Stimulated activated effector memory CD8-positive, alpha-beta T cell treated with anti-CD3 and anti-CD28 coated beads, Interleukin-12 subunit alpha, Interleukin-12 subunit beta, amount 100 ng/mL, for 72 hours (primary cell): ENCODE results near the gene TCERG1L.
"Not testable (repeated sequence)": the region's sequence is repeated elsewhere in the genome, so short reads cannot be mapped to it uniquely, and the experiment has no call there.

ENCODE experiments used
- ATAC-seq: fragments of 150-1000 bp; cut with Tn5 transposase; 2 replicates; pipeline ENCODE4 v1.10.0; 2021
- DNase-seq, 2 donors: peaks; one replicate each; pipeline ENCODE4 v3.0.0; 2021 to 2022; ENCODE audit warnings: low spot score in 2 of 2
- H3K27ac Mint-ChIP-seq: one replicate; pipeline ENCODE4 v1.8.0; 2022; ENCODE audit warnings: mild to moderate bottlenecking, mixed read lengths
- H3K36me3 Mint-ChIP-seq: one replicate; pipeline ENCODE4 v1.8.0; 2022; ENCODE audit warnings: mild to moderate bottlenecking, mixed read lengths
- H3K4me1 Mint-ChIP-seq: one replicate; pipeline ENCODE4 v1.8.0; 2022; ENCODE audit warnings: mixed read lengths
- H3K4me3 Mint-ChIP-seq: one replicate; pipeline ENCODE4 v1.8.0; 2022; ENCODE audit warnings: mild to moderate bottlenecking, mixed read lengths
- H3K9me3 Mint-ChIP-seq: one replicate; pipeline ENCODE4 v1.8.0; 2022; ENCODE audit warnings: mixed read lengths

TCERG1L gene

GRCh38 chr10:131160219-131160875 lies 151.2 kb downstream of the TCERG1L start:
- Mint-ChIP-seq H3K27ac (no peak overlapping the region), H3K36me3 (no peaks in the 10 kb centered on the region), H3K4me3 (no peak overlapping the region), H3K4me1 (no peaks in the 10 kb centered on the region), H3K9me3 (peaks cover 2% of the 10 kb centered on the region)
- DNase-seq (no peak), ATAC-seq (peak; percentile 33)

- Mint-ChIP-seq H3K9me3 (peaks cover 2% of the 10 kb centered on the region), H3K4me1 (no peaks in the 10 kb centered on the region), H3K4me3 (no peak overlapping the region), H3K36me3 (no peaks in the 10 kb centered on the region), H3K27ac (no peak overlapping the region)
- no peak for DNase-seq
- ATAC-seq, result peak; percentile 6
Observed at GRCh38 chr10:131159771-131160170, 151.8 kb downstream of the TCERG1L start.

DNA sequence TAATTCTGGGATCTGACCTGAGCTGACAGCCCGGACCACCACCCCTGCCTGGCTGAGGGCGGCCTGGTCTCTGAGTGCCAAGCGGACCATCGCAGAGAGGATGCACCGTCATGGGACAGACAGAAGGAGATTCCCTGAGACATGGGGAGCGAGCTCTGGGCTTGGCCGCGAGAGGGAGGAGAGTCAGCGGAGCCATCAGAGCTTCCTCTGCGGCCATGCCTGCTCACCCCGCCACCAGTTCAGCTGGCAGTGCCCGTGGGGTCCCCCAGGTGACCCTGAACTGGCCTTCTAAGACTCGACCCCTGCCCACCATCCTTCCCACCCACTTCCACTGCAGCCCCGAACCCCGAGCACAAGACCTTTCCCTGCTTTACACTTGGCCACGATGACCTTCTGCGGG lies 152.8 kb downstream of the TCERG1L start:
- DNase-seq (no peak), ATAC-seq (no peak)
- peaks cover 2% of the 10 kb centered on the region for H3K9me3 Mint-ChIP-seq
- no peaks in the 10 kb centered on the region for H3K36me3 Mint-ChIP-seq
- no peak overlapping the region for H3K27ac Mint-ChIP-seq
- no peaks in the 10 kb centered on the region for H3K4me1 Mint-ChIP-seq
- no peak overlapping the region for H3K4me3 Mint-ChIP-seq

- DNase-seq (no peak), ATAC-seq (no peak)
- Mint-ChIP-seq H3K36me3 (no peaks in the 10 kb centered on the region), H3K27ac (no peak overlapping the region), H3K4me1 (no peaks in the 10 kb centered on the region), H3K4me3 (no peak overlapping the region), H3K9me3 (peaks cover 2% of the 10 kb centered on the region)
Observed at GRCh38 chr10:131157899-131158298, 153.6 kb downstream of the TCERG1L start.

- ATAC-seq (no peak), DNase-seq (no peak)
- Mint-ChIP-seq H3K4me1 (no peaks in the 10 kb centered on the region), H3K9me3 (peaks cover 11% of the 10 kb centered on the region), H3K27ac (no peak overlapping the region), H3K4me3 (no peak overlapping the region), H3K36me3 (no peaks in the 10 kb centered on the region)
Observed at GRCh38 chr10:131155876-131156230, 155.7 kb downstream of the TCERG1L start.

- no peak for ATAC-seq
- DNase-seq, result no peak
- Mint-ChIP-seq H3K4me1 (no peaks in the 10 kb centered on the region), H3K4me3 (no peak overlapping the region), H3K9me3 (peaks cover 14% of the 10 kb centered on the region), H3K27ac (no peak overlapping the region), H3K36me3 (no peaks in the 10 kb centered on the region)
Observed at GRCh38 chr10:131155218-131155875, 156.2 kb downstream of the TCERG1L start.

DNA sequence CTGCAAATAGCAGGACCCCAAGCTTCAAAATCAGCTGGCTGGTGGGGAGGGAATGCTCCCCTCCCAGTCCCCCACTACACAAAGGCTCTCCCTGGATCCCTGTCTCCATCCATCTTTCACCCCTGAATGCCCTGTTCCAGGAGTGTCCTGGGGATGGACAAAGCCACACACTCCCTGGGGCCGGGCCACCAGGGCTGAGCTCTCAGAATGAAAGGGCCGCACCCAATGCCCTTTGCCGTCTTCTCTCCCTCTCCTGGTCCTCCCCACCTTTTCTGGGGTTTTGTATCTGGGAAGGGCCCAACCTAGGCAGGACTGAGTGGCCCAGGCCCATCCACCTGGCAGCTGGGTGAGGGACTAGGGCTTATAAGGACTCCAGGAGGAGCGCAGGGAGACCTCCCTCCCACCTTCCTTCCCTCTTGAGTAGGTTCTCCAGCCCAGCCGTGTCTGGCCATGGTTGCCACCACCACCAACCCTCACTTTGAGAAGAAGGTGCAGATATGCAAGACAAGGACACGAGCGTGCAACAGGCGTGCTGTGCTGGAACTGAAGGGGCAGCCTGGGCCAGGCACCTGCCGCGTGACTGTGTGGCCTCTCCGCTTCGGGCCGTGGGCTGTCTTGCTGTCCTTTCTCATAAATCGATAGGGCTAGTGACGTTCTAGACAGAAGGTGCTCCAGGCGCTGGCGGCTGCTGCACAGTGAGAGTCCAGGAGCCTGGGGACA lies 157.1 kb downstream of the TCERG1L start:
- H3K27ac Mint-ChIP-seq, result no peak overlapping the region
- no peaks in the 10 kb centered on the region for H3K36me3 Mint-ChIP-seq
- H3K4me3 Mint-ChIP-seq, result no peak overlapping the region
- ATAC-seq (no peak), DNase-seq (no peak)
- no peaks in the 10 kb centered on the region for H3K4me1 Mint-ChIP-seq
- H3K9me3 Mint-ChIP-seq, result peaks cover 14% of the 10 kb centered on the region

DNA sequence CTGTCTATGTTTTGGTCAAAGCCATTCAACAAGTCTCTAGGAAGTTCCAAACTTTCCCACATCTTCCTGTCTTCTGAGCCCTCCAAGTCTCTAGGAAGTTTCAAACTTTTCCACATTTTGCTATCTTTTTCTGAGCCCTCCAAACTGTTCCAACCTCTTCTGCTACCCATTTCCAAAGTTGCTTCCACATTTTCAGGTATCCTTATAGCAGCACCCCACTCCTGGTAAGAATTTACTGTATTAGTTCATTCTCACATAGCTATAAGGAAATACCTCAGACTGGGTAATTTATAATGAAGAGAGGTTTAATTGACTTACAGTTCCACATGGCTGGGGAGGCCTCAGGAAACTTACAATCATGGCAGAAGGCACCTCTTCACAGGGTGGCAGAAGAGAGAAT lies 159.1 kb downstream of the TCERG1L start:
- DNase-seq, H3K4me1 Mint-ChIP-seq, H3K27ac Mint-ChIP-seq, H3K4me3 Mint-ChIP-seq, H3K36me3 Mint-ChIP-seq, ATAC-seq: not testable (repeated sequence)
- peaks cover 18% of the 10 kb centered on the region for H3K9me3 Mint-ChIP-seq

DNA sequence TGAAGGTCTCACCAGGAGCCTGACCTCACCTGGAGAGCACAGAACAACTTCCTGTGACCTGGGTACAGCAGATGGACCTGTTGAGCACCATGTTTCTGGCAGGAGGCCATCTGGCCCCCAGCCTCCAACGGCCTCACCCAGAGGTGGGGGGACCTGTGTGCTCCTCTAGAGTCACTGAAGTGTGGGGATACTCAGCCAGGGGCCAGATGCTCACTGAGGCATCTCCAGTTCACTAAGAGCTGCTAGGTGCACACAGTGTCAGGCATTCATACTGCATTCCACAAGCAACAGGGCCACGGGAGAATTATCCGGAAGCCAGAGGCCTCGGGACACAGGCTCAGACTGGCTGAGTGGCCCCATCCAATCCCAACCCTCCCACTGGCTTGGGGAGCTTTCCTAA lies 161.4 kb downstream of the TCERG1L start:
- ATAC-seq (no peak), DNase-seq (no peak)
- Mint-ChIP-seq H3K9me3 (peaks cover 18% of the 10 kb centered on the region), H3K4me1 (no peaks in the 10 kb centered on the region), H3K36me3 (no peaks in the 10 kb centered on the region), H3K4me3 (no peak overlapping the region), H3K27ac (no peak overlapping the region)

DNA sequence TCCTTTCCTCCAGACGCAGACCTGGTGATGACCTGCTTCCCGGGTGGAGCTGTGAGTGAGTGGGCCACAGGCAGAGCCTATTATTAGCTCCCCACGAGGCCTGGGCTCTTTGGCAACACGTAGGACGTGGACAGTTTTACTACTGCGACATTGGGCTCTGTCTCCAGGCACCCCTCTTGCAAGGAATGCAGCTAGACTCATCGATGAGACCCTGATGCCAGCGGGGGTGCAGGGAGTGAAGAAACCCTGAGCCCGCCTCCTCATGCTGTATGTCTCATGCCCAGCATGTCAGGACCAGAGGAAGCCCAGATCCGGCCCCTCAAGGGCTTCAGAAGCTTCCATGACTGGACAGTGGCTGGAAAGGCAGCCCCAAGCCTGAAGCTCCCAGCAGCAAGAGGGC lies 161.9 kb downstream of the TCERG1L start:
- H3K9me3 Mint-ChIP-seq, result peaks cover 18% of the 10 kb centered on the region
- ATAC-seq (no peak), DNase-seq (no peak)
- no peak overlapping the region for H3K27ac Mint-ChIP-seq
- no peak overlapping the region for H3K4me3 Mint-ChIP-seq
- H3K4me1 Mint-ChIP-seq, result no peaks in the 10 kb centered on the region
- H3K36me3 Mint-ChIP-seq, result no peaks in the 10 kb centered on the region

GRCh38 chr10:131149111-131149510 lies 162.4 kb downstream of the TCERG1L start:
- no peak overlapping the region for H3K27ac Mint-ChIP-seq
- peaks cover 18% of the 10 kb centered on the region for H3K9me3 Mint-ChIP-seq
- no peak for DNase-seq

GRCh38 chr10:131148270-131148669 lies 163.3 kb downstream of the TCERG1L start:
- H3K4me1 Mint-ChIP-seq, result no peaks in the 10 kb centered on the region
- H3K4me3 Mint-ChIP-seq, result no peak overlapping the region
- ATAC-seq (no peak), DNase-seq (no peak)
- H3K36me3 Mint-ChIP-seq, result no peaks in the 10 kb centered on the region
- H3K27ac Mint-ChIP-seq, result no peak overlapping the region
- peaks cover 18% of the 10 kb centered on the region for H3K9me3 Mint-ChIP-seq

More at GRCh38 chr10:131149111-131149510, 162.4 kb downstream of the TCERG1L start:
- Mint-ChIP-seq H3K36me3 (no peaks in the 10 kb centered on the region), H3K4me1 (no peaks in the 10 kb centered on the region), H3K4me3 (no peak overlapping the region)
- no peak for ATAC-seq

GRCh38 chr10:131147301-131147975 lies 164.1 kb downstream of the TCERG1L start:
- DNase-seq (no peak), ATAC-seq (no peak)
- Mint-ChIP-seq H3K4me1 (no peaks in the 10 kb centered on the region), H3K36me3 (no peaks in the 10 kb centered on the region), H3K9me3 (peaks cover 15% of the 10 kb centered on the region), H3K27ac (no peak overlapping the region), H3K4me3 (no peak overlapping the region)

GRCh38 chr10:131146790-131147189 lies 164.7 kb downstream of the TCERG1L start:
- Mint-ChIP-seq H3K4me1 (no peaks in the 10 kb centered on the region), H3K27ac (no peak overlapping the region), H3K9me3 (peaks cover 12% of the 10 kb centered on the region), H3K36me3 (no peaks in the 10 kb centered on the region), H3K4me3 (no peak overlapping the region)
- ATAC-seq (no peak), DNase-seq (no peak)

DNA sequence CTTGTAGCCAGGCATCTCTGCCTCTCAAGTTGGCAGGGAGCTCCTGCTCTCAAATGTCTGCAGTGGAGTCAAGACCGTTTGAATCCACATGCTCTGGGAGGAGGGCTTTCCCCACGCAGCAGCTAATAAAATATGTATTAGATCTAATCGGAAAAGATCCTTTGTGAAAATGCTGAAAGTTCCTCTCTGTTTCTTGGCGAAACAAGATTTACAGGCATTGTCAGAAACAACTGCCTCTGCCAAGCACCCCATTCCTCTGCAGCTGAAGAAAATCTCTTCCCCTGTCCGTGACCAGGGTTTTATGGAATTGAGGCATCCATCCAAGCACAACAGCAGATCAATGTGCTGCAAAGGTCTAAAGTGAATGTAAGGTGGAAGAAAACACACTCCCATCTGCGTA lies 165.8 kb downstream of the TCERG1L start:
- H3K4me3 Mint-ChIP-seq, result no peak overlapping the region
- H3K4me1 Mint-ChIP-seq, result no peaks in the 10 kb centered on the region
- H3K9me3 Mint-ChIP-seq, result peaks cover 8% of the 10 kb centered on the region
- H3K36me3 Mint-ChIP-seq, result no peaks in the 10 kb centered on the region
- no peak overlapping the region for H3K27ac Mint-ChIP-seq
- ATAC-seq, result no peak
- DNase-seq, result no peak
